ENCODE measurements around the gene JUND.

The JUND gene

DNA sequence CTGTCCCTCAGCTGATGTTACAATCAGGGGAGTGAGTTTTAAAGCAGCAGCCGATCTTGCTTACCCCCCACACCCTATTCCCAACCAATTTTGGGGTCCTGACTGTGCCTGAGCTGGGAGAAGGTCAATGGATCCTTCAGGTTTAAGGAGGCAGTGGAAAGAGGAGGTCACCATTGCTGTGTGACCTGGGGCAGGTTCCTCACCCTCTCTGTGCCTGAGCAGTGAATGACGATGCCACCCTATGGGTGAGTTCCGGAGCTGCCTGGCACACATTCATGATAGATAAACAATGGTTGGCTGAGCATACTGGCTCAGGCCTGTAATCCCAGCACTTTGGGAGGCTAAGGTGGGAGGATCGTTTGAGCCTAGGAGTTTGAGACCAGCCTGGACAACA, 20.3 kb upstream of the JUND start:
- Mint-ChIP-seq H3K9me3 (no peaks in the 10 kb centered on the region), H3K4me3 (peak overlapping the region; percentile 50), H3K27me3 (ENCODE audit: low read depth) (no peaks in the 10 kb centered on the region), H3K36me3 (ENCODE audit: low read depth) (peaks cover 25% of the 10 kb centered on the region), H3K27ac (peak overlapping the region; percentile 71), H3K4me1 (ENCODE audit: low read depth) (peaks cover 34% of the 10 kb centered on the region)
- no peak for DNase-seq (ENCODE audit: low spot score)

DNA sequence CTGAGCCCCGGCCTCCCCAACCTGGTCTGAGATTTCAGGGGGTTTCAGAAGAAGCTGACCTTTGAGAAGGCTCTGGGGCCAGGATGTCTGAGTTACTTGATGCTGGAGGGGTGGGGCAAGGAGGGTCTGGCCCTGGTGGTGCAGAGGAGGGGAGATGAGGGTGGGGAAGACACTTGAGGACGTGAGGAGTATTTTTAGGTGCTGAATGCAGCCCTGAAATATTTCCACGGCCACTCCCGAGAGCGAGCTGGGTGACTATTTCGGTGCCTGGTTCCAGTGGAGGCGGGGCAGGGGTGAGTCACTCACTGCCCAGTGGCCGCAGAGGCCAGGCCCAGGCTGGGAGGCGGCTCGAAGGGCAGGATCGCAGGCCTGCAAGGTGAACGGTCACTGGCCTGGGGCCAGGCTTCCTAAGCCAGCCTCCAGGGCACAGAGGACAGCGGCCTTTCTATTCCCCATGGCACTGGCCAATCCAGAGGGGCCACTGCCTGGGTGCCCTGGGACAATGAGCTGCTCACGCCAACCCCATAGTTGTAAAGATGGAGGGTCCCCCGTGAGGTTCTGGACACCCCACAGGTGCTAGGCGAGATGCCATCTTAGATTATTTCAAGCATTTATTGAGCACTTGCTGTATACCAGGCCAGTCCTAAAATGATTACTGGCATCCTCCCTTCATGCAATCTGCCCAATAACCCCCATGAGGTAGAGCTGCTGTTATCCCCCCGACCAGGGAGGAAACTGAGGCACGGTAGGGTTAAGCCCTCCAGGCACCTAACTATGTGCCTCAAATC, 19.7 kb upstream of the JUND start:
- Mint-ChIP-seq H3K36me3 (ENCODE audit: low read depth) (peaks cover 25% of the 10 kb centered on the region), H3K27ac (no peak overlapping the region), H3K4me1 (ENCODE audit: low read depth) (peaks cover 33% of the 10 kb centered on the region), H3K9me3 (no peaks in the 10 kb centered on the region), H3K27me3 (ENCODE audit: low read depth) (no peaks in the 10 kb centered on the region), H3K4me3 (peak overlapping the region; percentile 50)
- no peak for DNase-seq (ENCODE audit: low spot score)

DNA sequence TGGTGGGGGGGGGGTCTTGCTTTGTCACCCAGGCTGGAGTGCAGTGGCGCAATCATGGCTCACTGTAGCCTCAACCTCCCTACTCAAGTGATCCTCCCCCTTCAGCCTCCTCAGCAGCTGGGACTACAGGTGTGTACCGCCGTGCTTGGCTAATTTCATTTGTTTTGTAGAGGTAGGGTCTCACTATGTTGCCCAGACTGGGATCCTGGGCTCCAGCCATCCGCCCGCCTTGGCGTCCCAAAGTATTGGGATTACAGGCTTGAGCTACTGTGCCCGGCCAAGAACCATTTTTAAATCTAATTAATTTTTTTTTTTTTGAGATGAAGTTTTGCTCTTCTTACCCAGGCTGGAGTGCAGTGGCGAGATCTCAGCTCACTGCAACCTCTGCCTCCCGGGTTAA, 18.2 kb upstream of the JUND start:
- H3K36me3 Mint-ChIP-seq (ENCODE audit: low read depth), result peaks cover 31% of the 10 kb centered on the region
- DNase-seq (ENCODE audit: low spot score), result no peak
- no peak overlapping the region for H3K4me3 Mint-ChIP-seq
- no peaks in the 10 kb centered on the region for H3K27me3 Mint-ChIP-seq (ENCODE audit: low read depth)
- peaks cover 35% of the 10 kb centered on the region for H3K4me1 Mint-ChIP-seq (ENCODE audit: low read depth)
- peak overlapping the region; percentile 36 for H3K27ac Mint-ChIP-seq
- H3K9me3 Mint-ChIP-seq, result no peaks in the 10 kb centered on the region

DNA sequence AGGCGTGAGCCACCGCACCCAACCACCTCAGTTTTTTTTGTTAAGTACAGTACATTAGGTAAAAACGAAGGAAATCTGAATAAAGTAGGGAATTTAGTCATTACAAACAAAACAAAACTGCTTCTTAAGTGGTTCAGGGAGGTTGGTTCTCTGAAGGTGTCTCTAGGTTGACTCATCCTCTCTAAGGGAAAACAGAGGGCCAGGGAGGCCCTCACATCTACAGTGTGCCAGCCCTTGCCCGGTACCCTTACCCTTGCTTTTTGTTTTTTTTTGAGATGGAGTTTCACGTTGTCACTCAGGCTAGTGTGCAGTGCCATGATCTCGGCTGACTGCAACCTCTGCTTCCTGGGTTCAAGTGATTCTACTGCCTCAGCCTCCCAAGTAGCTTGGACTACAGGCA, 17.2 kb upstream of the JUND start:
- Mint-ChIP-seq H3K27me3 (ENCODE audit: low read depth) (no peaks in the 10 kb centered on the region), H3K4me3 (no peak overlapping the region), H3K36me3 (ENCODE audit: low read depth) (peaks cover 31% of the 10 kb centered on the region), H3K4me1 (ENCODE audit: low read depth) (peaks cover 39% of the 10 kb centered on the region), H3K9me3 (no peaks in the 10 kb centered on the region), H3K27ac (peak overlapping the region; percentile 58)
- DNase-seq (ENCODE audit: low spot score), result no peak

DNA sequence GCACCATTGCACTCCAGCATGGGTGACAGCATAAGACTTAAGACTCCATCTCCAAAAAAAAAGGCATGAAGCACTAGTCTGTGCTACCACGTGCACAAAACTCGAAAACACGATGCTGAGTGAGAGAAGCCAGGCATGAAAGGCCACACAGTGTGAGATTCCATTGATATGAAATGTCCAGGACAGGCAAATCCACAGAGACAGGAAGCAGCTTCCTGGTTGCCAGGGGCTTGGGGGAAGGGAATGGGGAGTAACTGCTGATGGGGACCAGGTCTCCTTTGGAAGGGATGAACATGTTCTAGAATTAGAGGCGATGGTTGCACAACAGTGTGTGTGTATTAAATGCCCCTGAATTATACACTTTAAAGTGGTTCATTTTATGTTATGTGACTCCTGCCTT, 15.9 kb upstream of the JUND start:
- Mint-ChIP-seq H3K27ac (peak overlapping the region; percentile 54), H3K9me3 (no peaks in the 10 kb centered on the region), H3K4me3 (no peak overlapping the region), H3K36me3 (ENCODE audit: low read depth) (peaks cover 28% of the 10 kb centered on the region), H3K4me1 (ENCODE audit: low read depth) (peaks cover 41% of the 10 kb centered on the region), H3K27me3 (ENCODE audit: low read depth) (no peaks in the 10 kb centered on the region)
- DNase-seq (ENCODE audit: low spot score), result no peak

DNA sequence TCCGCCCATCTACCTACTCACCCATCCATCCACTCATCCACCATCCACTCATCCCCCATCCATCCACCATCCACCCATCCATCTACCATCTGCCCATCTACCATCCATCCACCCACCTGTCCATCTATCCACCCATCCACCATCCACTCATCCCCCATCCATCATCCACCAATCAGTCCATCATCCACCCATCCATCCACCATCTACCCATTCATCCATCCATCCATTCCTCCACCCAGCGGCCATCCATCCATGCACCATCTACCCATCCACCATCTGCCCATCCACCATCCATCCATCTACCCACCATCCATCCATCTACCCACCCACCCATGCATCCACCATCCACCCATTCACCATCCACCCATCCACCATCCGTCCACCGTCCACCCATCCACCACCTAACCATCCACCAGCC, 13.6 kb upstream of the JUND start:
- Mint-ChIP-seq H3K36me3 (ENCODE audit: low read depth) (peaks cover 30% of the 10 kb centered on the region), H3K4me3 (peak overlapping the region; percentile 94), H3K27me3 (ENCODE audit: low read depth) (no peaks in the 10 kb centered on the region), H3K4me1 (ENCODE audit: low read depth) (peaks cover 48% of the 10 kb centered on the region), H3K9me3 (no peaks in the 10 kb centered on the region), H3K27ac (peak overlapping the region; percentile 94)
- no peak for DNase-seq (ENCODE audit: low spot score)

DNA sequence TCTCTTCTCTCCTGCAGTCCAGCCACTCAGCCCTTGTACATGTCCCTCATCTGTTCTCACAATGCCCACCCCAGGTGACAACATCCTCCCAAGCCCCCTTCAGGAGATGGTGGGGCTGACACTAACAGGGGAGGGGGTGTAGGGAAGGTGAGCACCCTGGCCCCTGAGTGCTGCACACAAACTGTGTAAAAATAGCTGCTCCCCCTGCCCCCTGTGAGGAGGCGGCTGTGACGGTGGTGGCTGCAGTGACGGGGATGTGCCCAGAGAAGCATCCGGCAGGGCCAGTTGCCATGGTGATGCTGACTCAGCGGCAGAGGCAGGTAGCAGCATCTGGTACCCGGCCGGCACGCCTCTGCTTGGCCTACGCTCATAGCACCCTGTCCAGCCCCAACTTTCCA, 13.0 kb upstream of the JUND start:
- Mint-ChIP-seq H3K9me3 (no peaks in the 10 kb centered on the region), H3K4me1 (ENCODE audit: low read depth) (peaks cover 52% of the 10 kb centered on the region), H3K36me3 (ENCODE audit: low read depth) (peaks cover 30% of the 10 kb centered on the region), H3K4me3 (peak overlapping the region; percentile 94), H3K27me3 (ENCODE audit: low read depth) (no peaks in the 10 kb centered on the region), H3K27ac (peak overlapping the region; percentile 94)
- peak; percentile 90 for DNase-seq (ENCODE audit: low spot score)

DNA sequence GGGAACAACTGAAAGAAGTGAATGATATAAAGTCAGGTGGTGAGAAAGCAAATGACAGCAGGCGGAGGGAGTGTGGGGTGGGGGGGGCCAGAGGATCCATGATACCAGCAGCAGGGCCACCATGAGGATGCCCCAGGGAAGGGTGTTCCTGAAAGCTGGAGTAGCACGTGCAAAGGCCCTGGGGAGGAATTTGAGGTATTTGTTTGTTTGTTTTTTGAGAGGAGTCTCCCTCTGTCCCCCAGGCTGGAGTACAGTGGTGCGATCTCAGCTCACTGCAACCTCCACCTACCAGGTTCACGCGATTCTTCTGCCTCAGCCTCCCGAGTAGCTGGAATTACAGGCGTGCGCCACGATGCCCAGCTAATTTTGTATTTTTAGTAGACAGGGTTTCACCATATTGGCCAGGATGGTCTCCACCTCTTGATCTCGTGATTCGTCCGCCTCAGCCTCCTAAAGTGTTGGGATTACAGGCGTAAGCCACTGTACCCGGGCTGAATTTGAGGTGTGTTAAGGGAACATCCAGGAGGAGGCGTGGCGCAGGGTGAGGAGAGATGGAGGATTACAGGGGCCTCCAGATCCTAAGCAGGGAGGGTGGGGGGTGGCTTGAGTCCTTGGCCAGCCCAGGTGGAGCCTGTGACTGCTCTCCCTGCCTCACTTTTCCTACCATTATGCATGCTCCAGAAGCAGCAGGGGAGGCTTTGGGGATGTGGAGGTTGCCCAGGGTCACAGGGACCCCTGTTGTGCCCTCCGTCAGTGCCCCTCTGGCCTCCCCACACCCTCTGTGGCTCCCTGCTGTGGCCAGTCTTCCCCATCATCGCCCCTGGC, 12.4 kb upstream of the JUND start:
- H3K9me3 Mint-ChIP-seq, result no peaks in the 10 kb centered on the region
- H3K27me3 Mint-ChIP-seq (ENCODE audit: low read depth), result no peaks in the 10 kb centered on the region
- DNase-seq (ENCODE audit: low spot score), result no peak
- H3K4me3 Mint-ChIP-seq, result peak overlapping the region; percentile 94
- H3K27ac Mint-ChIP-seq, result peak overlapping the region; percentile 94
- H3K36me3 Mint-ChIP-seq (ENCODE audit: low read depth), result peaks cover 26% of the 10 kb centered on the region
- peaks cover 50% of the 10 kb centered on the region for H3K4me1 Mint-ChIP-seq (ENCODE audit: low read depth)

DNA sequence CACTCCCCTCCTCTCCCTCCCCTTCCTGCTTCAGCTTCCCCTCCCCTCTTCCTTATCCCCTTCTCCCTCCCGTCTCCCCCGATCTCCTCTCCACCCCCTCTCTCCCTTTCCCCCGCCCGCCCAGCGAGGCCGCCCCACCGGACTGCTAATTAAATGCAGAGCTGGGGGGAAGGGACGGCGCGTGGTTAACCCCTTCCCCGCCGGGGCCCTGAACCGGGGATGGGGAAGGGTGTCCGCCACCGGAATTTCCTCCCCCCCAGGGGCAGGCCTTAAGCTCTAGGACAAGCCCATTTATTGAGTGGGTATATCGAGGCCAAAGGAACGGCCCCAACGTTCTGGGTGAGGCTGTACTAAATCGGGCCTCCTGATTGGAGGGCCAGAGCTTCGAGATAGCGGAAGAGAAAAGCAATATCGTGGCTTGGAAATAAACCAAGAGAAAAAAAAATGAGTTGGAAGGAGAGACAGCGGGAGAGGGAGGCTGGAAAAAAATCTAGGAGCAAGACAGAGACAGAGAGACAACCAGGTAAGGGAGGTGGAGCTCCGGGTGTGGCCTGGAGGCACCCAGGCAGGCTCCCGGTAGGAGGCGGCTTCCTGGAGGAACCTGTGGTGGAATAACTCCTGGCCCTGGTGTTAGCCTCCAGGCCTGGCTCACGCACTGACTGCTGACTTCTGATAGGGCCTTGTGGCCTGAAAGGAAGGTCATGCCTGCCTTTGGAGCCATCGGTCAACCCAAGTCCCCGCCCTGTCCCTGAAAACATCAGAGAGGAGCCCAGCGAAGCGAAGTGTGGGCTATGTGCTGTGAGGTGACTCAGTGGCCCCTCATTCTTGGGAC, 11.6 kb upstream of the JUND start:
- peak overlapping the region; percentile 94 for H3K4me3 Mint-ChIP-seq
- no peaks in the 10 kb centered on the region for H3K9me3 Mint-ChIP-seq
- H3K36me3 Mint-ChIP-seq (ENCODE audit: low read depth), result peaks cover 24% of the 10 kb centered on the region
- peak overlapping the region; percentile 94 for H3K27ac Mint-ChIP-seq
- H3K27me3 Mint-ChIP-seq (ENCODE audit: low read depth), result no peaks in the 10 kb centered on the region
- H3K4me1 Mint-ChIP-seq (ENCODE audit: low read depth), result peaks cover 51% of the 10 kb centered on the region
- DNase-seq (ENCODE audit: low spot score), result peak; percentile 81

DNA sequence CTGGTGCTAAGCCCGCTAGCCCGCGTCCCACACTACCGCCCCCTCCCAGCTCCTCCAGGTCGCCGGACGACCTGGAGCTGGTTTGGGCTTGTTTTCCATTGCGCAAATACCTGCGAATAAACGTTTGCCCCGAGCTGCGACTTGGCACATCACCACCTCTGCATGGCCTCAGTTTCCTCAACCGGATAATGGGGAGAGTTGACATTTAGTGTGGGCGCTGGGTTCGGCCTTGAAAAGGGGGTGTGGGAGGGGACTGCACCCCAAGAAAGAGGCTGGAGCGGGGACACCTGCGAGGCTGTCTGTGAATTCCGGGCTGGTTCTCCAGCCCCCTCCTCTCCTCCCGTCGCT, 11.0 kb upstream of the JUND start:
- Mint-ChIP-seq H3K9me3 (no peaks in the 10 kb centered on the region), H3K4me3 (peak overlapping the region; percentile 94), H3K4me1 (ENCODE audit: low read depth) (peaks cover 51% of the 10 kb centered on the region), H3K27me3 (ENCODE audit: low read depth) (no peaks in the 10 kb centered on the region), H3K27ac (peak overlapping the region; percentile 94), H3K36me3 (ENCODE audit: low read depth) (peaks cover 24% of the 10 kb centered on the region)
- peak; percentile 77 for DNase-seq (ENCODE audit: low spot score)

DNA sequence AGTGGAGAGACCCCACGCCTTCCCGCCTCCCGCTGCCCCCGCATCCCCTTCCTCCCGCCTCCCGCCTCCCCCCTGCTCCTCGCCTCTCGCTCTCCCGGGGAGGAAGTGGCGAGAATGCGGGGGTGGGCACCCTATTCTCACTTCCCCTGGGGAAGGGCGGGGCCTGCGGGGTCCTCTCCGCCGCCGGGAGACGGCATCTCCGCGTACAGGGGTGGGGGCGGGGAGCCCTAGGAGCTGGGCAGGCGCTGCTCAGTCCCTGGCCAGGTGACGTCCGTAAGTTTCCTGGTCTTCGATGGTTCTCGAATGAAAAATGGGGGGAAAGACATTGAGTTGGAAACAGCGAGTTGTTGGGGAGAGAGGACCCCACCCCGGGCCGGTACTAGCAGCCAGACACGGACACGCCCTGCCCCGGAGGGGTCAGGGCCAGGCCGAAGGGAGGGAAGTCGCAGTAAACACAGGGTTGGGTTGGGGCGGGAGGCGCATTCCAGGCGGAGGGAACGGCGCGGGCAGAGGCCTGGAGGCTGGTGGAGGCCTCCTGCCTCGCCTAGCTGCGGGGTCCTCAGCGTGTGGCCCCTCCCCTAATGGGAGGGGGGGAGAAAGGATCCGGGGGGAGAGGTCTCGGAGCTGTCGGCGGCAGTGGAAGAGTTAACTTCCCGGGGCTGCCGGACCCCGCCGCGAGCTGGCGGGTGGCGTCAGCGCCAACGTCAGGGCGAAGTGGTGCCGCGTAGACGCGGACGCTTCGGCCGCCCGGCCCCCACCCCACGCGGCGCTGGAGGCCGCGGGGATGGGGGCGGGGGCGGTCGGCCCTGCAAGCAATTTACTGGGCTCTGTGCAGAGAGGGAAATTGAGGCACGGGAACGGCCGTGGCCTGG, 10.4 kb upstream of the JUND start:
- Mint-ChIP-seq H3K36me3 (ENCODE audit: low read depth) (peaks cover 22% of the 10 kb centered on the region), H3K27ac (peak overlapping the region; percentile 94), H3K4me3 (peak overlapping the region; percentile 94), H3K9me3 (no peaks in the 10 kb centered on the region), H3K4me1 (ENCODE audit: low read depth) (peaks cover 52% of the 10 kb centered on the region), H3K27me3 (ENCODE audit: low read depth) (no peaks in the 10 kb centered on the region)
- DNase-seq (ENCODE audit: low spot score), result peak; percentile 93

DNA sequence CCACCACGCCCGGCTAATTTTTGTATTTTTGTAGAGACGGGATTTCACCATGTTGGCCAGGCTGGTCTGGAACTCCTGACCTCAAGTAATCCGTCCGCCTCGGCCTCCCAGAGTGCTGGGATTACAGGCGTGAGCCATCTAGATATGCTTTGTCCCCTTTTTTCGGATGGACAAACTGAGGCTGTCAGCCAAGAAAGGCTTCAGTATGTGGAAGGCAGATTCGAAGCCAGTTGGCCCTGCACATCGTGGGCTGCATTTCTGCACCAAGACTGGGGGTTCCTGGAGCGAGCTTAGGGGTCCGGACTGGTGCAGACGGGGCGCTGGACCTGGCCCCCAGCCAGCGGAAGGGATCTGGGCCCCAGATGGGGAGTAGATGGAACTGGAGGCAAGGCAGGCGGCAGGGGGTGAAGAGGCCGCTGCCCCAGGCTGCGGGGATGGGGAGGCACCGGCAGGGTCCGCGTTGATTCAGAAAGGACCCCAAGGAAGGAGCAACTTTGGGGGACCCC, 9.7 kb upstream of the JUND start:
- H3K9me3 Mint-ChIP-seq, result no peaks in the 10 kb centered on the region
- peak overlapping the region; percentile 94 for H3K27ac Mint-ChIP-seq
- peak overlapping the region; percentile 94 for H3K4me3 Mint-ChIP-seq
- peaks cover 20% of the 10 kb centered on the region for H3K36me3 Mint-ChIP-seq (ENCODE audit: low read depth)
- peak; percentile 41 for DNase-seq (ENCODE audit: low spot score)
- peaks cover 55% of the 10 kb centered on the region for H3K4me1 Mint-ChIP-seq (ENCODE audit: low read depth)
- H3K27me3 Mint-ChIP-seq (ENCODE audit: low read depth), result no peaks in the 10 kb centered on the region

All from T-helper 2 cell treated with Interferon-gamma antibody and Interleukin-4, amounts not matched to agents 5 μg/mL and 100 μg/mL, for 36 hours (primary cell).